Measurements from ENCODE around the gene C14orf132. TPM values are rescaled to one million over a fixed set of nuclear protein-coding genes. Genes with fewer than 3 reads are reported as not detected.

C14orf132 gene
- total and polyA plus RNA-seq, 10 of the 15 experiments (the other 5 are each of a cell fraction or from before 2014, with no cell fraction given), result under 0.01 to 1.2 (median 0.03) TPM; not detected in 2

DNA sequence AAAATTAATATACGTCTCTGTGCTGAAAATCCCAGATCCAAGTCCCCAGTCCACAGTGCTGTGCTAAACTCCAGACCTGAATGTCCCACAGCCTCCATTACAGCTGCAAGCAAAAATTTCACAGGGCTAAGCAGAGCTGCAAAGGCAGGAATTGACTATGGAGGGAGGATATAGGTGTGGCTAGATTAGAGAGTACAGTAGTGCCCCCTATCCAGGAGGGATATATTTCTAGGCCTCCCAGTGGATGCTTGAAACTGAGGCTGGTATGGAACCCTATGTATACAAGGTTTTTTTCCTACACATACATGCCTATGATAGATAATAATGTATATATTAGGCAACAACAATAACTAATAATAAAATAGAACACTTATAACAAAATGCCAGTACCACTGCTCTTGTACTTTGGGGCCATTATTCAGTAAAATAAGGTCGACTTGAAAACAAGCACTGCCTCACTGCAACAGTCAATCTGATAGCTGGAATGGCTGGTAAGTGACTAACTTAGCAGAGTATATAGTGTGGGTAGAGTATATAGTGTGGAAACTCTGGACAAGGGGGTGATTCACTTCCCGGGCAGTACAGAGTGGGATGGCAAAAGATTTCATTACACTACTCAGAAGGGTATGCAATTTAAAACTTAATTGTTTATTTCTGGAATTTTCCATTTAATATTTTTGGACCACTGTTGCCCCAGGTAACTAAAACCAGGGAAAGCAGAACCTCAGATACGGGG lies 82.7 kb downstream of the C14orf132 start:
- H3K36me3 ChIP-seq (ENCODE audit: control insufficient read depth in 2 of 2, insufficient read depth in 2 of 2, low read length in 1 of 2), result no peaks in the 10 kb centered on the region
- RAD21 ChIA-PET (ENCODE audit: unreplicated experiment), result no interaction called here

More for the DNA sequence above, 82.7 kb downstream of the C14orf132 start:
- intact Hi-C loops (cut with micrococcal nuclease; ENCODE audit: unreplicated experiment), result no loop called here
- 60% methylated on average over 4 of the region's 4 CpGs for WGBS (ENCODE audit: insufficient coverage, insufficient replicate concordance, low lambda C conversion rate, missing lambda C conversion rate)
- ATAC-seq, result no peak
- no peak overlapping the region for H3K9ac ChIP-seq (ENCODE audit: control insufficient read depth, insufficient read depth, low read length)
- FAIRE-seq, result no peak
- no peak overlapping the region for H3K4me2 ChIP-seq (ENCODE audit: control insufficient read depth, insufficient read depth)
- DNase-seq (ENCODE audit: low read depth, low spot score), result no peak
- H3K79me2 ChIP-seq (ENCODE audit: control insufficient read depth, insufficient read depth, low read length), result no peaks in the 10 kb centered on the region
- TF ChIP-seq EP300 (IDR thresholded peaks at IDR 0.05; ENCODE audit: borderline replicate concordance in 1 of 2, control insufficient read depth in 1 of 2, low read depth in 2 of 2, low read length in 2 of 2) (no peak), TCF3 (IDR thresholded peaks at IDR 0.05; ENCODE audit: borderline replicate concordance, insufficient read depth, low read depth, low read length) (no peak), SMAD5 (IDR thresholded peaks at IDR 0.05; ENCODE audit: low read depth) (no peak), PAX8 (IDR thresholded peaks at IDR 0.05) (no peak), NFYA (IDR thresholded peaks at IDR 0.05; ENCODE audit: borderline replicate concordance, low read depth, low read length) (no peak), RAD51 (IDR thresholded peaks at IDR 0.05) (no peak), GATAD2B (conservative IDR thresholded peaks at IDR 0.05; ENCODE audit: low read depth) (no peak), CHD4 (IDR thresholded peaks at IDR 0.05) (no peak), IKZF1 (conservative IDR thresholded peaks at IDR 0.05) (no peak), CBX5 (IDR thresholded peaks at IDR 0.05; ENCODE audit: low read depth) (no peak), STAT1 (conservative IDR thresholded peaks at IDR 0.05) (no peak), SUPT20H (IDR thresholded peaks at IDR 0.05; ENCODE audit: borderline replicate concordance, control insufficient read depth, low read depth, low read length) (no peak), SIN3A (IDR thresholded peaks at IDR 0.05; ENCODE audit: low read depth, low read length) (no peak)
- TF ChIP-seq, protein P1, sequence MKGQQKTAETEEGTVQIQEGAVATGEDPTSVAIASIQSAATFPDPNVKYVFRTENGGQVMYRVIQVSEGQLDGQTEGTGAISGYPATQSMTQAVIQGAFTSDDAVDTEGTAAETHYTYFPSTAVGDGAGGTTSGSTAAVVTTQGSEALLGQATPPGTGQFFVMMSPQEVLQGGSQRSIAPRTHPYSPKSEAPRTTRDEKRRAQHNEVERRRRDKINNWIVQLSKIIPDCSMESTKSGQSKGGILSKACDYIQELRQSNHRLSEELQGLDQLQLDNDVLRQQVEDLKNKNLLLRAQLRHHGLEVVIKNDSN (IDR thresholded peaks at IDR 0.05; ENCODE audit: borderline replicate concordance, extremely low read length, insufficient read depth, low read depth, low read length), result no peak
- TF ChIP-seq, protein P2, sequence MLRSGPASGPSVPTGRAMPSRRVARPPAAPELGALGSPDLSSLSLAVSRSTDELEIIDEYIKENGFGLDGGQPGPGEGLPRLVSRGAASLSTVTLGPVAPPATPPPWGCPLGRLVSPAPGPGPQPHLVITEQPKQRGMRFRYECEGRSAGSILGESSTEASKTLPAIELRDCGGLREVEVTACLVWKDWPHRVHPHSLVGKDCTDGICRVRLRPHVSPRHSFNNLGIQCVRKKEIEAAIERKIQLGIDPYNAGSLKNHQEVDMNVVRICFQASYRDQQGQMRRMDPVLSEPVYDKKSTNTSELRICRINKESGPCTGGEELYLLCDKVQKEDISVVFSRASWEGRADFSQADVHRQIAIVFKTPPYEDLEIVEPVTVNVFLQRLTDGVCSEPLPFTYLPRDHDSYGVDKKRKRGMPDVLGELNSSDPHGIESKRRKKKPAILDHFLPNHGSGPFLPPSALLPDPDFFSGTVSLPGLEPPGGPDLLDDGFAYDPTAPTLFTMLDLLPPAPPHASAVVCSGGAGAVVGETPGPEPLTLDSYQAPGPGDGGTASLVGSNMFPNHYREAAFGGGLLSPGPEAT (IDR thresholded peaks at IDR 0.05; ENCODE audit: low read depth), result no peak
- H3K27ac ChIP-seq (ENCODE audit: control insufficient read depth, insufficient read depth), result no peak overlapping the region
- no peaks in the 10 kb centered on the region for H3K27me3 ChIP-seq (replicated peaks in 1 of 2; ENCODE audit: control insufficient read depth in 2 of 2, insufficient read depth in 2 of 2, low read length in 1 of 2)
- BruUV-seq (replicated peaks), result no TSS peak
- H4K20me1 ChIP-seq (ENCODE audit: control insufficient read depth, insufficient read depth), result no peaks in the 10 kb centered on the region
- no peak overlapping the region for H3K4me3 ChIP-seq
- ChIA-PET CTCF (no interaction called here), POLR2A (no interaction called here), SMC1A (ENCODE audit: uncharacterized antibody, unreplicated experiment) (no interaction called here)
- no peaks in the 10 kb centered on the region; the same call in 2 of the 3 replicates for H3K9me3 ChIP-seq (replicated peaks; ENCODE audit: control insufficient read depth, insufficient read depth, low read length)
- in situ Hi-C loops (cut with MboI), result no loop called here
- no peak overlapping the region for H2AFZ ChIP-seq (ENCODE audit: control insufficient read depth, low read depth, low read length)
- H3K4me1 ChIP-seq (ENCODE audit: control insufficient read depth, insufficient read depth, low read length), result no peaks in the 10 kb centered on the region; the same call in 1 of the 2 replicates
